ENCODE results near the gene SPATA12. TPM values are rescaled to one million over a fixed set of nuclear protein-coding genes. Genes with fewer than 3 reads are reported as not detected.

The SPATA12 gene
- total RNA-seq, 1 experiment from 2014 or later: not detected

DNA sequence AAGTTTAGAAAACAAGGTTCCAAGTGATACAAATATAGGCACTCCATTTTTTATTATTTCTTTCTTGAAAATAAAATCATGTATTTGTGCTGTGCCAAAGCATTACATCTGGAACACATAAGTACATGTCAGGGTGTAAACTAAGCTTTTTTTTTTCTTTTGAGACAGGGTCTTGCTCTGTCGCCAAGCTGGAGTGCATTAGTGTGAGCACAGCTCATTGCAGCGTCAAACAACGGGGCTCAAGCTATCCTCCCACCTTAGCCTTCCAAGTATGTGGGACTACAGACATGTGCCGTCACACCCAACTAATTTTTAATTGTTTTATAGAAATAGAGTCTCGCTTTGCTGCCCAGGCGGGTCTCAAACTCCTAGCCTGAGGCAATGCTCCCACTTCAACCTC, 9.0 kb downstream of the SPATA12 start:
- no peak overlapping the region for H3K4me3 Mint-ChIP-seq (ENCODE audit: unreplicated experiment)
- Histone ChIP-seq H3K27me3 (replicated peaks; ENCODE audit: control insufficient read depth, insufficient read depth, low read length) (no peaks in the 10 kb centered on the region), H3K36me3 (ENCODE audit: control insufficient read depth, insufficient read depth, low read length) (no peaks in the 10 kb centered on the region), H3K4me3 (ENCODE audit: low read depth, low read length) (no peak overlapping the region), H3K4me1 (no peaks in the 10 kb centered on the region), H3K9me3 (no peaks in the 10 kb centered on the region)
- no peak overlapping the region for H3K27ac Mint-ChIP-seq (ENCODE audit: unreplicated experiment)
- intact Hi-C loops (cut with micrococcal nuclease; ENCODE audit: unreplicated experiment): no loop called here
- ChIA-PET CTCF (no interaction called here), POLR2A (interaction anchor here (1.1 kb wide), 1 partner anchor 9 kb away, joined by 3 read pairs; no protein-coding TSS in a partner anchor)
- H3K9me3 Mint-ChIP-seq (ENCODE audit: unreplicated experiment): no peaks in the 10 kb centered on the region
- DNase-seq: no peak
- no TSS peak for BruUV-seq (replicated peaks)
- no peaks in the 10 kb centered on the region for H3K36me3 Mint-ChIP-seq (ENCODE audit: insufficient read depth, unreplicated experiment)
- peaks cover 3% of the 10 kb centered on the region for H3K4me1 Mint-ChIP-seq (ENCODE audit: low read depth, unreplicated experiment)
- no peaks in the 10 kb centered on the region for H3K27me3 Mint-ChIP-seq (ENCODE audit: insufficient read depth, unreplicated experiment)
- TF ChIP-seq, protein P1, sequence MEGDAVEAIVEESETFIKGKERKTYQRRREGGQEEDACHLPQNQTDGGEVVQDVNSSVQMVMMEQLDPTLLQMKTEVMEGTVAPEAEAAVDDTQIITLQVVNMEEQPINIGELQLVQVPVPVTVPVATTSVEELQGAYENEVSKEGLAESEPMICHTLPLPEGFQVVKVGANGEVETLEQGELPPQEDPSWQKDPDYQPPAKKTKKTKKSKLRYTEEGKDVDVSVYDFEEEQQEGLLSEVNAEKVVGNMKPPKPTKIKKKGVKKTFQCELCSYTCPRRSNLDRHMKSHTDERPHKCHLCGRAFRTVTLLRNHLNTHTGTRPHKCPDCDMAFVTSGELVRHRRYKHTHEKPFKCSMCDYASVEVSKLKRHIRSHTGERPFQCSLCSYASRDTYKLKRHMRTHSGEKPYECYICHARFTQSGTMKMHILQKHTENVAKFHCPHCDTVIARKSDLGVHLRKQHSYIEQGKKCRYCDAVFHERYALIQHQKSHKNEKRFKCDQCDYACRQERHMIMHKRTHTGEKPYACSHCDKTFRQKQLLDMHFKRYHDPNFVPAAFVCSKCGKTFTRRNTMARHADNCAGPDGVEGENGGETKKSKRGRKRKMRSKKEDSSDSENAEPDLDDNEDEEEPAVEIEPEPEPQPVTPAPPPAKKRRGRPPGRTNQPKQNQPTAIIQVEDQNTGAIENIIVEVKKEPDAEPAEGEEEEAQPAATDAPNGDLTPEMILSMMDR (IDR thresholded peaks at IDR 0.05; ENCODE audit: insufficient read depth in 1 of 2, low read depth in 1 of 2, low read length in 1 of 2, severe bottlenecking in 1 of 2, unreplicated experiment in 1 of 2): no peak

DNA sequence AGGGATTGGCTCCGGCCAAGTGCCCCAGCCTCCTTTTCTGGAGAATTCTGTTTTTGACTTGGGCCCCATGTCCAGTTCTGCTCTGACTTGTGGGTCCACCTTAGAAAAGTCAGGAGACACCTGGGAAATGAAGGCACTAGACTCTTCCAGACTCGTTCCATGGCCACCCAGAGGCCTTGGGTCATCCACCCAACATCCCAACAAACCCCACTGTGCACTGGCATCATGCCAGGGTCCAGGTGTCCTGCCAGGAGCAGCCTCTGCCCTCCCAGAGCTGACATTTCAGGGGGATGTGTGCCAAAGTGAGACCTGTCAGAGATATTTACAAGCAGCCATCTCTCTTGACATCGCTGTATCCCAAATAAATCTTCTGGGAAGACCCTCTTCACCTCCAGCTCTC, 13.2 kb downstream of the SPATA12 start:
- ChIA-PET POLR2A (no interaction called here), CTCF (no interaction called here)
- Mint-ChIP-seq H3K4me3 (ENCODE audit: unreplicated experiment) (no peak overlapping the region), H3K9me3 (ENCODE audit: unreplicated experiment) (no peaks in the 10 kb centered on the region), H3K27me3 (ENCODE audit: insufficient read depth, unreplicated experiment) (no peaks in the 10 kb centered on the region), H3K36me3 (ENCODE audit: insufficient read depth, unreplicated experiment) (no peaks in the 10 kb centered on the region), H3K4me1 (ENCODE audit: low read depth, unreplicated experiment) (peaks cover 13% of the 10 kb centered on the region), H3K27ac (ENCODE audit: unreplicated experiment) (no peak overlapping the region)
- Histone ChIP-seq H3K4me1 (0 out of 2 replicates have a peak, but pooled peaks cover 3% of the 10 kb centered on the region), H3K9me3 (no peaks in the 10 kb centered on the region), H3K4me3 (ENCODE audit: low read depth, low read length) (no peak overlapping the region), H3K27me3 (replicated peaks; ENCODE audit: control insufficient read depth, insufficient read depth, low read length) (no peaks in the 10 kb centered on the region), H3K36me3 (ENCODE audit: control insufficient read depth, insufficient read depth, low read length) (no peaks in the 10 kb centered on the region)
- BruUV-seq (replicated peaks): no TSS peak
- DNase-seq: no peak
- TF ChIP-seq, protein P1 (IDR thresholded peaks at IDR 0.05; ENCODE audit: insufficient read depth in 1 of 2, low read depth in 1 of 2, low read length in 1 of 2, severe bottlenecking in 1 of 2, unreplicated experiment in 1 of 2): no peak
- intact Hi-C loops (cut with micrococcal nuclease; ENCODE audit: unreplicated experiment): no loop called here

DNA sequence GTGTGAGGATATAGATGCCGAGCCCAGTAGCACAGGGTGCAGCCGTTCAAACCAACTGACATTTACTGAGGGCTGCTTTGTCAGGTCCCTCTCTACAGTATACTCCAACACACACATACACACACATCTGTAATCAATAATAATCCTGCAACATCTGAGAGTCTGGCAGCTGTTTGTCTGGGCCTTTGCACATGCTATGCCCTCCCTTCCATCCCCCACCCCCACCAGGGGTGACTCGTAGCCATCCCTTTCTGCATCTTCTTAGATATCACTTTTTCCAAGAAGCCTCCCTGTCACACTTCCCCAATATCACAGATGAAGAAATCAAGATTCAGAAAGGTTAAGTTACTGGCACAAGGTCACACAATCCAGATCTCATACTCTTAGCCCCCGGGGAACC, 13.7 kb downstream of the SPATA12 start:
- DNase-seq: no peak
- Mint-ChIP-seq H3K27me3 (ENCODE audit: insufficient read depth, unreplicated experiment) (no peaks in the 10 kb centered on the region), H3K36me3 (ENCODE audit: insufficient read depth, unreplicated experiment) (no peaks in the 10 kb centered on the region), H3K4me3 (ENCODE audit: unreplicated experiment) (no peak overlapping the region), H3K4me1 (ENCODE audit: low read depth, unreplicated experiment) (peaks cover 13% of the 10 kb centered on the region), H3K27ac (ENCODE audit: unreplicated experiment) (no peak overlapping the region), H3K9me3 (ENCODE audit: unreplicated experiment) (no peaks in the 10 kb centered on the region)
- no TSS peak for BruUV-seq (replicated peaks)
- intact Hi-C loops (cut with micrococcal nuclease; ENCODE audit: unreplicated experiment): no loop called here
- ChIA-PET POLR2A (no interaction called here), CTCF (no interaction called here)
- TF ChIP-seq, protein P1 (IDR thresholded peaks at IDR 0.05; ENCODE audit: insufficient read depth in 1 of 2, low read depth in 1 of 2, low read length in 1 of 2, severe bottlenecking in 1 of 2, unreplicated experiment in 1 of 2): no peak
- Histone ChIP-seq H3K36me3 (ENCODE audit: control insufficient read depth, insufficient read depth, low read length) (no peaks in the 10 kb centered on the region), H3K4me1 (0 out of 2 replicates have a peak, but pooled peaks cover 3% of the 10 kb centered on the region), H3K9me3 (no peaks in the 10 kb centered on the region), H3K27me3 (replicated peaks; ENCODE audit: control insufficient read depth, insufficient read depth, low read length) (no peaks in the 10 kb centered on the region), H3K4me3 (ENCODE audit: low read depth, low read length) (no peak overlapping the region)

Data from Caco-2 (cell line).